Stimulated activated naive B cell treated with anti-CD40 and anti-IgM and Interleukin-4, amounts not matched to agents 10 μg/mL and 1 μg/mL and 100 μg/mL, for 72 hours (primary cell): Measurements from ENCODE around the gene SH3GLB2.
A peak's percentile ranks its signal among the peaks of the same experiment; 100 is the strongest.
"Not testable (repeated sequence)": the region's sequence is repeated elsewhere in the genome, so short reads cannot be mapped to it uniquely, and the experiment has no call there.

Experiments used
- ATAC-seq, 2 donors: fragments of 150-1000 bp; cut with Tn5 transposase; replicated peaks; 2 replicates each; pipeline ENCODE4 v1.10.0; 2021; ENCODE audit warnings: moderate library complexity in 1 of 2
- DNase-seq: peaks from one replicate; pipeline ENCODE4 v3.0.0; 2021
- H3K27ac Mint-ChIP-seq: one replicate; pipeline ENCODE4 v1.8.0; 2022; ENCODE audit warnings: mild to moderate bottlenecking, mixed read lengths
- H3K27me3 Mint-ChIP-seq, 2 donors: one replicate each; pipeline ENCODE4 v1.8.0; 2022; ENCODE audit warnings: mixed read lengths in 2 of 2
- H3K36me3 Mint-ChIP-seq, 2 donors: one replicate each; pipeline ENCODE4 v1.8.0; 2022; ENCODE audit warnings: mixed read lengths in 2 of 2, mild to moderate bottlenecking in 1 of 2
- H3K4me1 Mint-ChIP-seq, 2 donors: one replicate each; pipeline ENCODE4 v1.8.0; 2022; ENCODE audit warnings: mixed read lengths in 2 of 2, mild to moderate bottlenecking in 1 of 2
- H3K4me3 Mint-ChIP-seq, 2 donors: one replicate each; pipeline ENCODE4 v1.8.0; 2022; ENCODE audit warnings: mild to moderate bottlenecking in 2 of 2, mixed read lengths in 2 of 2, moderate library complexity in 1 of 2
- H3K9me3 Mint-ChIP-seq, 2 donors: one replicate each; pipeline ENCODE4 v1.8.0; 2022; ENCODE audit warnings: mixed read lengths in 2 of 2, mild to moderate bottlenecking in 1 of 2

SH3GLB2 gene

DNA sequence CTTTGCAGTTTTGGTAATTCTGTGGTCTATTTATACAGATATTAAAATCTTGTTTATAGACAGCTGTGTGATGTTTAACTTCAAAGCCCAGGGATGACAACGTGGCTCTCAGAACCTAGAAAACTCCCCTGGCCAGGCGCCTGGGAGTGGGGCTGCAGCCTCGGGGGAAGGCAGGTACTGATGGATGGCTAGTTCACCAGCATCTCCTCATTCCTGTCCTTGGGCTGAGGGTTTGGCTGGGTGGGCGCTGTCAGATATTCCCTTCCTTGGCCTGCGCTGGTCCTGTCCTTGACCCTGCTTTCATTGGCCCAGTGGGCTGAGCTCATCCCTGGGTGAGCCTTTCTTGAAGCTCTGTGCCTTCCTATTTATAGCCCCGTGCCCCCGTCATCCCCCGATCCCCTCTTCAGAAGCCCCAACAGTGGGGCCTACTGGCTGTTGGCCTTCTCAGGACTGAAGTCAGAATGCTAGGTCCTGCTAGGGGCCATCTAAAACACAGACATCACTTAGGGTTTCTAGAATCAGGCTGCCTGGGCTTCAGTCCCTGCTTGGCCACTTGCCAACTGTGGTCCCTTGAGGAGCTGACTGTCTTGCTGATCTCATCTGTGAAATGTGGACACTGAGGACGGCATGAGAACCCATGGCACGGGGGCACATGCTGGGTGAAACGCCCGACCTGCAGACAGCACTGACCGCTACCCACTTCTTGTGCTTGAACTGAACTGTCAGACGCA, 20.9 kb downstream of the SH3GLB2 start:
- Mint-ChIP-seq H3K9me3 (no peaks in the 10 kb centered on the region), H3K27me3 (no peaks in the 10 kb centered on the region), H3K4me1 (peaks cover 4 to 6% of the 10 kb centered on the region in 2 donors), H3K36me3 (peaks cover 43 to 57% of the 10 kb centered on the region in 2 donors), H3K27ac (peak overlapping the region; percentile 91), H3K4me3 (no peak overlapping the region)
- DNase-seq, result no peak
- ATAC-seq, result no peak

DNA sequence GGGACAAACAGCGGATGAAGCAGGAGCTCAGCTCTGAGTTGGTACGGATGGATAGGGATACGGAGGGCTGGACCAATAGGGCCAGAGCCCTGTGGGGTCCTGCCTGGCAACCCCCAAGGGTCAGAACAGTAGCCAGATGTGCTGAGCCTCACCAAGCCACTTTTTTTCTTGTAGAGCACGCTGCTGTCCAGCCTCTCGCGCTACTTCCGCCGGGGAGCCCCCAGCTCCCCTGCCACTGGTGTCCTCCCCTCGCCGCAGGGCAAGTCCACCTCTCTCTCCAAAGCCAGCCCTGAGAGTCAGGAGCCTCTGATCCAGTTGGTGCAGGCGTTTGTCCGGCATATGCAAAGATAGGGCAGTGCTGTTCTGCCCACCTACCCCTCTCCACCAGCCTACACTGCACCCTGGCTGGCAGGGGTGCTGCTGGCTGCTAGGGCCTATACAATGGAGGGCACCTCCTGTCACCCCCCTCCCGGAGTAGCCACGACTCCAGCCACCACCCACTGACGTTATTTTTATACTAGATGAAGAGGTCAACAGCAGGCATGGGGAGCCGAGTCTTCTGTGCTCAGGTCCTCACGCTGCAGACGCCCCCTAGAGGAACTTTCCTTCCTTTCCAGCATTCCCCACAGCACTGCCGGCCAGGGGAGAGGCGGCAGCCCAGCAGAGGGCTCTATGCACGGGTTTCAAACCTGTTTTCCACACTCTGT, 21.6 kb downstream of the SH3GLB2 start:
- H3K4me3 Mint-ChIP-seq, result no peak overlapping the region
- H3K9me3 Mint-ChIP-seq, result no peaks in the 10 kb centered on the region
- H3K27ac Mint-ChIP-seq, result peak overlapping the region; percentile 90

DNA sequence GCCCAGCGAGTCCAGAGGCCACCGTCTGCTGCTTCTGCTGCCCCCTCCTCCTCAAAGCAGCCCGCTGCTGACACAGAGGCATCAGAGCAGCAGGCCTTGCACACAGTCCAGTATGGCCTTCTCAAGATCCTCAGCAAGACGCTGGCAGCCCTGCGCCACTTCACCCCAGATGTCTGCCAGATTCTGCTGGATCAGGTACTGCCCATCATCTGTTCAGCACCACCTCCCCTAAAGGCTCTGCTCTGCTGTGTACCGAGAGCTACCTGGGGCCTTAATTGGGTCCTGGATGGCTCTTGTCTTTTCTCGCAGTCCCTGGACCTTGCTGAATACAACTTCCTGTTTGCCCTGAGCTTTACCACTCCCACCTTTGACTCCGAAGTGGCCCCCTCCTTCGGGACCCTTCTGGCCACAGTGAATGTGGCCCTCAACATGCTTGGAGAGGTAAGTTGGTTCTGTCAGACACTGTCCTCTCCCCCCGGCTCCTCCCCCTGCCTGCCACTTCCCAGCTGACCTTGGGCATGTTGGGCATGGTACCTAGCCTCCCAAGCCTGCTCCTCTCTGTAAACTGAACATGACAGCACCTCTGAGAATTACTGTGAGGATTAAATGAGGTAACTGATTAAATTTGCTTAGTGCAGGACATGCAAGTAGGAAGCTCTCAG, 22.7 kb downstream of the SH3GLB2 start:
- Mint-ChIP-seq H3K9me3 (no peaks in the 10 kb centered on the region), H3K4me1 (peaks cover 4 to 6% of the 10 kb centered on the region in 2 donors), H3K27me3 (no peaks in the 10 kb centered on the region), H3K4me3 (no peak overlapping the region), H3K27ac (peak overlapping the region; percentile 90), H3K36me3 (peaks cover 49 to 62% of the 10 kb centered on the region in 2 donors)
- ATAC-seq (no peak), DNase-seq (no peak)

More for the DNA sequence above, 21.6 kb downstream of the SH3GLB2 start:
- Mint-ChIP-seq H3K36me3 (peaks cover 42 to 58% of the 10 kb centered on the region in 2 donors), H3K4me1 (peaks cover 4 to 6% of the 10 kb centered on the region in 2 donors), H3K27me3 (no peaks in the 10 kb centered on the region)
- DNase-seq (peak; percentile 29), ATAC-seq (peak; percentile 82 to 83)

DNA sequence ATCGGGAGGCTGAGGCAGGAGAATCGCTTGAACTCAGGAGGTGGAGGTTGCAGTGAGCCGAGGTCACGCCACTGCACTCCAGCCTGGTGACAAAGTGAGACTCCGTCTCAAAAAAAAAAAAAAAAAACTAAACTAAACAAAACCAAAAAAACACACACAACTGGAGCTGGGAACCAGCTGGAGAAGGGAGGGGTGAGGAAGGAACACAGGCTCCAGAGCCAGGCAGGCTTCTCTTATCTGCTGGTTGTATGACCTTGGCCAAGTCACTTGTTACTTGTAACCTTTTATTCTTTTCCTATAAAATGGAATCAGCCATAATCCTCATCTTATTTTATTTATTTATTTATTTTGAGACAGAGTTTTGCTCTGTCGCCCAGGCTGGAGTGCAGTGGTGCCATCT, 24.0 kb downstream of the SH3GLB2 start:
- not testable (repeated sequence) for H3K27ac Mint-ChIP-seq
- H3K36me3 Mint-ChIP-seq, result peaks cover 53 to 70% of the 10 kb centered on the region in 2 donors

DNA sequence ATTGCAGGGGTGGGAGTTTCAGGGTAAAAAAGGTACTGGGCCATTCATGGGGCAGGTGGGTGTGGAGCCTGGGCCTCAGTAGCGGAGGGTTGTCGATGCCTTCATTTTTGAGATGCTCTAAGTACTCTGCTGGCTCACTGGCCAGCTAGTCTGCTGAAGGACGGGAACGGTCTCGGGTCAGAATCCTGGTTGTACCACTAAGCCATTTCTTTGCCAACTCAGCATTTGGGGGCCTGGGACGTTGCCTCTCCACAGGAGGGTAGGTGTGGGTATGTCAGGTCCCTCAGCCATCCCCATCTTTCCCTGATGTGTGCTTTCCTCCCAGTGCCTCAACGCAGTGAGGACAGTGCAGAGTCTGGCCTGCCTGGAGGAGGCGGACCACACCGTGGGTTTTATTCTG, 25.1 kb downstream of the SH3GLB2 start:
- Mint-ChIP-seq H3K36me3 (peaks cover 57 to 73% of the 10 kb centered on the region in 2 donors), H3K27me3 (no peaks in the 10 kb centered on the region), H3K4me1 (peaks cover 4 to 6% of the 10 kb centered on the region in 2 donors), H3K27ac (peak overlapping the region; percentile 3), H3K9me3 (no peaks in the 10 kb centered on the region), H3K4me3 (no peak overlapping the region)
- no peak for ATAC-seq
- no peak for DNase-seq

More for the DNA sequence above, 24.0 kb downstream of the SH3GLB2 start:
- not testable (repeated sequence) for H3K4me1 Mint-ChIP-seq, H3K27me3 Mint-ChIP-seq, H3K9me3 Mint-ChIP-seq, H3K4me3 Mint-ChIP-seq, ATAC-seq, DNase-seq

DNA sequence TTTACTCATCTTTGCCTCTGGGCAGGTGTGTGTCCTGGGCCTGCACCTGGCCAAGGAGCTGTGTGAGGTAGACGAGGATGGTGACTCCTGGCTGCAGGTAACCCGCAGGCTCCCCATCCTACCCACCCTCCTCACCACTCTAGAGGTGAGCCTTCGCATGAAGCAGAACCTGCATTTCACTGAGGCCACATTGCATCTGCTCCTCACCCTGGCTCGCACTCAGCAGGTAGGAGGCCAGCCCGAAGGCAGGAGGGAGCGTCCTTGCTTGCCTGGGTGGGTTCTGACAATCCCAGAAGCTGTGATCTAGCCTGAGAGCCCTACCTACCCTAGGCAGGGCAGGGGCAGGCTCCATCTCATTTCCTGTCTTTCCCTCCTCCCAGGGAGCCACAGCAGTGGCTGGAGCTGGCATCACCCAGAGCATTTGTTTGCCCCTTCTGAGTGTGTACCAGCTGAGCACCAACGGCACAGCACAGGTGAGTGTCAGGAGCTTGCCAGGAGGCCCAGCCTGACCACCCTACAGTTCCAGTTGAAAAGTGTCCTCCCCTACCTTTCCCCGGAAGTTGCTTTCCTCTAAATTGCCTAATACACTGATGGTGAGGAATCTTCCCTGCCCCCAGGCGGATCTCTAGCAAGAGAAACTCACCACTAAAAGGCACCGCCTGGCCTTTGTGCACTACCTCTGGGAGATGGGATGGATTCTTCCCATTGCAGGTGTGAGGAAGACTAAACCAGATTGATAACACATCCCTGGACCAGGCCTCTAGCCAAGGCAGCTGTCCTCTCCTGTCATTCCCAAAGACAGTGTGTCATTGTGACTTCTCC, 26.4 kb downstream of the SH3GLB2 start:
- ATAC-seq, result no peak
- H3K27me3 Mint-ChIP-seq, result no peaks in the 10 kb centered on the region
- peaks cover 2 to 5% of the 10 kb centered on the region in 2 donors for H3K4me1 Mint-ChIP-seq
- peaks cover 55 to 71% of the 10 kb centered on the region in 2 donors for H3K36me3 Mint-ChIP-seq
- H3K4me3 Mint-ChIP-seq, result no peak overlapping the region
- H3K9me3 Mint-ChIP-seq, result no peaks in the 10 kb centered on the region
- no peak for DNase-seq
- peak overlapping the region; percentile 31 for H3K27ac Mint-ChIP-seq

DNA sequence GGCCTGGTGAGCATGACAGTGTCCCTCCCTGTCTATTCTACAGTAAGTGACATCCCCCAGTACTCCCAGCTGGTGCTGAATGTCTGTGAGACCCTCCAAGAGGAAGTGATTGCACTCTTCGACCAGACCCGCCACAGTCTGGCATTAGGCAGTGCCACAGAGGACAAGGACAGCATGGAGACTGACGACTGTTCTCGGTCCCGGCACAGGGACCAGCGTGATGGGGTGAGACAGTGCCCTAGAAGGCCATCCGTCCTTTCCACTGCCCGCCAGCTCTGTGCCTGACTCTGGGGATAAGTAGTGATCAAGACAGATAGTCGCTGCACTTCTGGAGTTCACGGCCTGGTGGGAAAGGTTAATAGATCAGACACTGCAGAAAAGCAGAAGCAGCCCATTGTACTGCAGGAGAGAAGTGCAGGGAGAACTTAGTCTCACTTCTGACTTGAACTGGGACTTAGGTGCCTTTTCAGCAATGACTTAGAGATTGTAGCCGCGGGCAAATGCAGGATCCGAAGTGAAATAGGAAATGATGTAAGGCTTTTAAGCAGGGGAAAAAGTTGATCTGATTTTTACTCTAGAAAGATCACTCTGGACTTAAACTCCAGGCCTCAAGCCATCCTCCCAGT, 28.4 kb downstream of the SH3GLB2 start:
- ATAC-seq (peak; percentile 46 to 58), DNase-seq (no peak)
- H3K27me3 Mint-ChIP-seq, result no peaks in the 10 kb centered on the region
- H3K27ac Mint-ChIP-seq, result peak overlapping the region; percentile 62
- H3K4me3 Mint-ChIP-seq, result no peak overlapping the region
- no peaks in the 10 kb centered on the region for H3K9me3 Mint-ChIP-seq
- no peaks in the 10 kb centered on the region for H3K4me1 Mint-ChIP-seq
- H3K36me3 Mint-ChIP-seq, result peaks cover 58 to 71% of the 10 kb centered on the region in 2 donors

DNA sequence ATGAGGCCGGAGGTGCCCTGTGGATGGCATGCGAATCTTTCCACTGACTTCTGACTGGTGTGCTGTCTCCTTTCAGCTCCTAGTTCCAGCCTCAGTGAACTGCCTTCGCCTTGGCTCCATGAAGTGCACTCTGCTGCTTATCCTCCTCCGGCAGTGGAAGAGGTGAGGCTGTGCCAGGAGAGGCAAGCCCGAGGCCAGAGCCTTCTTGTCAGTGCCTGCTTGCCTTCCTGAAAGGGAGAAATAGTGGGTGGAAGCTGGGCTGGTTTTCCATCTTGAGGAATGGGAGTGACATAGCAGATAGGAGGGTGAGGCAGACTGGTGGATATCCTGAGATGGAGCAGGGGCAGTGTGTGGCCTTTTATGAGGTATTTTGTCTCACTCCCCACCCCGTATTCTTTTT, 29.7 kb downstream of the SH3GLB2 start:
- Mint-ChIP-seq H3K4me1 (no peaks in the 10 kb centered on the region), H3K27me3 (no peaks in the 10 kb centered on the region), H3K27ac (peak overlapping the region; percentile 84), H3K36me3 (peaks cover 65 to 81% of the 10 kb centered on the region in 2 donors), H3K9me3 (no peaks in the 10 kb centered on the region), H3K4me3 (no peak overlapping the region)
- DNase-seq, result no peak
- no peak for ATAC-seq

DNA sequence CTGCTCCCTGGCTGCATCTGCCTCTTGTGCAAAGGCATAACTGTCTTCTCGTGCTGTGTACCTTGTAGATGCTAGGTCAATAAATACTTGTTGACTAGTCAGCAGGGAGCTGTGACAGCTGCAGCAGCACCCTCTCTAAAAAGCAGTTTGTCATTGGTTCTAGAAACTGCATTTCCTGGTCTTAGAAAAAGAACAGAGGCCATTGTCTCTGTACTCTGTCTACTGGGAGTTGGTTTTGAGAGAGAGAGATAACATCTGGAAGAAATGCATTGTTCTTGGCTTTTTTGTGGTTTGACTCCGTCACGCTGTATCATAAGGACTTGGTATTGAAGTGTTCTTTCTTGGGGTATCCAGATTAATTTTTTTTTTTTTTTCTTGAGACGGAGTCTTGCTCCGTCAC, 32.3 kb downstream of the SH3GLB2 start:
- DNase-seq, result no peak

DNA sequence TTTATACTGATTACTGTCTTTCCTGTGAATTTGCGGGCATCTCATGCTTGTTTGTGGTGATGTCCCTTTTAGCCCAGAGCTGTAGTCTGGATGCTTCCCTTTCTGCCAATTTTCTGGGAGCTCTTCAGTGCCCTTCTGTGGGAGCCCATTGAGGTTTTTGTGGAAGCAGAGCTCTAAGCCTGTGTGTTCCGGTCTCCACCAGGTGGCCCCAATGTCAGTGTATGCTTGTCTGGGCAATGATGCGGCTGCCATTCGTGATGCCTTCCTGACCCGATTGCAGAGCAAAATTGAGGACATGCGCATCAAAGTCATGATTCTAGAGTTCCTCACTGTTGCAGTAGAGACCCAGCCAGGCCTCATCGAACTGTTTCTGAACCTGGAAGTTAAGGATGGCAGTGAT, 35.1 kb downstream of the SH3GLB2 start:
- Mint-ChIP-seq H3K27me3 (no peaks in the 10 kb centered on the region), H3K9me3 (no peaks in the 10 kb centered on the region), H3K4me1 (no peaks in the 10 kb centered on the region), H3K4me3 (no peak overlapping the region), H3K27ac (no peak overlapping the region), H3K36me3 (peaks cover 50 to 57% of the 10 kb centered on the region in 2 donors)
- DNase-seq (no peak), ATAC-seq (no peak)

More for the DNA sequence above, 32.3 kb downstream of the SH3GLB2 start:
- no peaks in the 10 kb centered on the region for H3K9me3 Mint-ChIP-seq
- no peak overlapping the region for H3K27ac Mint-ChIP-seq
- H3K4me3 Mint-ChIP-seq, result no peak overlapping the region
- ATAC-seq, result no peak
- no peaks in the 10 kb centered on the region for H3K4me1 Mint-ChIP-seq
- peaks cover 57 to 69% of the 10 kb centered on the region in 2 donors for H3K36me3 Mint-ChIP-seq
- no peaks in the 10 kb centered on the region for H3K27me3 Mint-ChIP-seq

DNA sequence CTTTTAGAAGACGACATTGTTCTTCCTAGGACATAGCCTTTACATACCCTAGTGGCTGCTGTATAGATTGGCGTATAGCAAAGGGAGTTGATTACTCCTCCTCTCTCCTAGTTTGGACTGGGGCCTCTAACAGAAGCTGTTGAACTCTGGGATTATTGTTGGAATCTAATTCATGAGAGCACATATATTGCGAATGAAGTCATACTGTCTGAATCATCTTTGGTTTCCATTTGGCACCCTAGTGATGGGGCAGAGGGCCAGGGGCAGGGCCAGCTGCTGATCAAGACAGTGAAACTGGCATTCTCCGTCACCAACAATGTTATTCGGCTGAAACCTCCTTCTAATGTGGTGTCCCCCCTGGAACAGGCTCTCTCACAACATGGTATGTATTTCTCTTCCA, 40.3 kb downstream of the SH3GLB2 start:
- H3K27ac Mint-ChIP-seq, result no peak overlapping the region
- no peak overlapping the region for H3K4me3 Mint-ChIP-seq
- H3K9me3 Mint-ChIP-seq, result no peaks in the 10 kb centered on the region
- H3K27me3 Mint-ChIP-seq, result no peaks in the 10 kb centered on the region
- peaks cover 40 to 56% of the 10 kb centered on the region in 2 donors for H3K36me3 Mint-ChIP-seq
- DNase-seq, result no peak
- no peaks in the 10 kb centered on the region for H3K4me1 Mint-ChIP-seq
- no peak for ATAC-seq

DNA sequence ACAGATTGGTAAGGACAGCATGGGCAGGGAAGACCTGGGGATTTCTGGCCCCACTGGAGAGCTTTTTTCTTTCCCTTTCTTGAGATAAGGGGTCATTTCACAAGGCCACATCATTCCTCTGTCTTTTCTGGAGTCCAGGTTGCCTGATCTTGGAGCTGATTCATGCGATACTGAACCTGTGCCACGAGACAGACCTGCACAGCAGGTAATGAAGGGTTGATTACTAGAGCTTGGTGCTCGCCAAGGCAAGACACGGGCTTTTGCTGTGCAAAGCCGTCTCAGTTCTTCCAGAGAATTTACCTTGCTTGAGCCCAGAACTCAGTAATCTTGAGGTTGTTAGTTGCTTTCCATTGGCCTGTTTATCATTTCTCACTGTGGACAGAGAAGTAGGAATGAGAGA, 41.5 kb downstream of the SH3GLB2 start:
- Mint-ChIP-seq H3K27ac (no peak overlapping the region), H3K4me1 (no peaks in the 10 kb centered on the region), H3K27me3 (no peaks in the 10 kb centered on the region), H3K4me3 (no peak overlapping the region), H3K9me3 (no peaks in the 10 kb centered on the region), H3K36me3 (peaks cover 33 to 57% of the 10 kb centered on the region in 2 donors)
- ATAC-seq (no peak), DNase-seq (no peak)

DNA sequence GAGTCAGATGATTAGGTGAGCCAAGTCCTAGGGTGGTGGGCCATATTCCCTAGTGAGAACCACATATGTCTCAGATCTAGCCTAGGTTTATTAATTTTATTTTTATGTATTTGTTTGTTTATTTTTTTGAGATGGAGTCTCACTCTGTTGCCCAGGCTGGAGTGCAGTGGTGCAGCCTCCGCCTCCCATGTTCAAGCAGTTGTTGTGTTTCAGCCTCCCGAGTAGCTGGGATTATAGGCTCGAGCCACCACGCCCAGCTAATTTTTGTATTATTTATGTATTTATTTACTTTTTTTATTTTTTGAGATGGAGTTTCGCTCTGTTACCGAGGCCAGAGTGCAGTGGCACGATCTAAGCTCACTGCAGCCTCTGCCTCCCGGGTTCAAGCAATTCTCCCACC, 44.6 kb downstream of the SH3GLB2 start:
- ATAC-seq, result no peak
- no peak overlapping the region for H3K27ac Mint-ChIP-seq
- peaks cover 33 to 72% of the 10 kb centered on the region in 2 donors for H3K36me3 Mint-ChIP-seq

More for the DNA sequence above, 44.6 kb downstream of the SH3GLB2 start:
- no peaks in the 10 kb centered on the region for H3K27me3 Mint-ChIP-seq
- no peak for DNase-seq
- H3K9me3 Mint-ChIP-seq, result no peaks in the 10 kb centered on the region
- H3K4me3 Mint-ChIP-seq, result no peak overlapping the region
- H3K4me1 Mint-ChIP-seq, result no peaks in the 10 kb centered on the region
